CD1c-positive myeloid dendritic cell (primary cell): ENCODE data around the gene DDX5.

Experiments used
- DNase-seq: peaks from one replicate; pipeline ENCODE4 v3.0.0-alpha.2; 2016; ENCODE audit errors: extremely low spot score

The DDX5 gene

DNA sequence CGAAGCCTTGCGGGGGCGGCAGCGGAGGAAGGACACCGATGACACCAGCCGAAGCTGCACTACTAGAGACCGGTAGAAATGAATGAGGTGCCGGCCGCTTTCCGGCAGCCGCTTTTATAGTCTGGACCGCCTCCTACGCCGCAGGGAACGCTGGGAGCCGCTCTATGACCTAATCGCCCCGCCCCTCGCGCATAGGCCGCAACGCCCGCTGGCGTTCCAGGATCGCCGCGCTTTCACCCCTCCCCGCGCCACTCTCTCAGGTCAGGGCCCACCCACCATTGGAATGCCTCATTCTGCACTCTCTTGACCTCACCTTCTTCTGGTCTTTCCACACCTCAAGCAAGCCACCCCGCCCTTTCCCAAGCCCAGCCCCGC lies at the start of gene DDX5:
Gene DDX5, minus strand, starts transcription at position 89 of the 375 bp plus-strand sequence. CDS start 170 bp downstream, outside the sequence.
- peak; percentile 99 for DNase-seq

DNA sequence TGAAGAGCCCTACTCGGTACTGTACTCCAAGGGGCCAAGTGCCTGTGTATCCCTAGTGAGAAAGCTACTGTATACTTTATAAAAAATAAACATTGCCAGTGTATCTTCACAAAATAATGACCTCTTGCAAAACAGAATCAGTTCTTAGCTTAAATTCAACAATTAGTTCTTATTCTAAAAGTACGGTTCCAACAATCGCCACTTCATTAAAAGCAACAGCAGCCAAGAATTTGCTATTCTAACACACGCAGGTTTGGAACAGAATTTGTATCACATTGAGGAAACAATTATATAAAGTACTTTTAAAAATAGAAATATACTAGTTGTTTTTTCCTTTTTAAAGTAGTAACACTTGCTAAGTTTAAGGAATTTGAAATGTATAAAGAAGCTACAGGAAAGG lies 49.2 kb upstream of the DDX5 start:
- no peak for DNase-seq

DNA sequence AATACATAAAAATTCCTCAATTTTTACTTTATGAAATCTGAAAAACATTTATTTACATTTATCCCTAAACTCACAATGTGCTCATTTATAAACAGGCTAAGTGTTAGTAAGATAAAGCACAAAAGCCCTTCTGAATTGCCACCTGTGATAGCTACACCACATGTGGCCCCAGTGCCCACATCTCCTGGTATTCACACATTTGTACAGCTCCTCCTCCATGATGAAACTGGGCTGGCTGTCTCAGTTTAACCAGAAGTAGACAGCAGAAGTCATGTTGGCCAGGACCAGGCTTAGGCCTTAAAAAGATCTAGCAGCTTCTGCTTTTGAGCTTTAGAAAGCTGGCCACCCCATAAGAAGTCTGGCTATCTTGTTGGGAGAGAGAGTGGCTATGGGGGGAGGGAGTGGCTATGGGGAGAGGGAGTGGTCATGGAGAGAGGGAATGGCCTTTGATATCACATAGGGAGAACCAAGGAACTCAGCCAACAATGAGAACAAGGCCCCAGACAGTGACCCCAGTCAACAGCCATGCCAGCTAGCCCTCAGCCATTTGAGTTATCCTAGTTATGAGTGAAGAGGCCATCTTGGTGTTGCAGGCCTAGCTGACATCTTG lies 48.0 kb upstream of the DDX5 start:
- DNase-seq: no peak

DNA sequence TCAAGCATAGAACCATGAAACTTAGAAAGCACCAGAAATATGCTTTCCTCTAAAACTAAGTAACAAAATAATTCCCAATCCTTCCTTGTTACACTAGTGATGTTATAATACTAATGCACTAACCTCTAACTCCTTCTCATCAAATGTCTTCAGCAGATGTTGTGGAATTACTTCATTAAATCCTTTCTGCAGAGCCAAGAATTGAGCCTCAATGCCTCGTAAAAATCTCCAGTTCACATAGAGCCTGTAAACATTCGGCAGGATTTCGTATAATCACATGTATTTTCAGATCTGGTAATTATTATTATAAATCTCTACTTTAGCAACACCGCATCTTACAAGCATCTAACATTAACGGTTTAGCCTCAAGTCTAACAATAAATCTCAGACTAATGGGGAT lies 45.4 kb upstream of the DDX5 start:
- DNase-seq: no peak

DNA sequence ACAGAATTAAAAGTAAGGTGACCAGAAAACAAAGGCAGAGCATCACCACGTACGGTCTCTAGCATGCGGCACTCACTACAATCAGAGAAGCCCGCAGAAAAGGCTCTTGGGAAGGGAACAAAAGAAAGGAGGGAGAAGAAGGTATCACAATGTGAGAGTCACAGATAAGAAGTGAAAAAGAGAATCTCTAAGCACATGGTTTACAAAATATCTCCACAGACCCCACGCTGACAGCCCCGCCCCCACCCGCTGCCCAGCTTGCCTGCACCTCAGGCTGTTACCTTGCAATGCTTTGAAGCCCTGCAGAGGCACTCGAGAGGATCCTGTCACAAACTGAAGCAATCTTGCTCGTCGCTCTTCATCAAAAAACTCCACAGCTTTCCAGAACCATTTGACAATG lies 41.2 kb upstream of the DDX5 start:
- no peak for DNase-seq

DNA sequence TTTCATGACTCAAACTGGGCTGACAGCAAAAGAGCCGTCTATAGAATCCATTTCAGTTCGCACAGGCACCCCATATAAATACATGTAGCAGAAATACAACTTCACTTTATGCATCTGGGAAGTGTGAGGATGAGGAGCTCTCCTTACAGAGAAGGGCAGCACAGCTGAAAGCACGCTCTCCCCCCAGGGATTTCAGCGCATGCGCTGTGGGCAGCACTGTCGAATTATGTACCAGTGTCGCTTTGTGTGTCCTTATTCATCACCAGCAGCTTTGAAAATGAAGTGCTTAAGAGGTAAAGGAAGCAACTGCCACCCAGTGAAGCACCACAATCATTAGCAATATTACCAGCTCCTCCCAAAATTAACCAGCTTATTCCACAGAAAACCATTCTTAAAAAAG lies 40.6 kb upstream of the DDX5 start:
- no peak for DNase-seq

DNA sequence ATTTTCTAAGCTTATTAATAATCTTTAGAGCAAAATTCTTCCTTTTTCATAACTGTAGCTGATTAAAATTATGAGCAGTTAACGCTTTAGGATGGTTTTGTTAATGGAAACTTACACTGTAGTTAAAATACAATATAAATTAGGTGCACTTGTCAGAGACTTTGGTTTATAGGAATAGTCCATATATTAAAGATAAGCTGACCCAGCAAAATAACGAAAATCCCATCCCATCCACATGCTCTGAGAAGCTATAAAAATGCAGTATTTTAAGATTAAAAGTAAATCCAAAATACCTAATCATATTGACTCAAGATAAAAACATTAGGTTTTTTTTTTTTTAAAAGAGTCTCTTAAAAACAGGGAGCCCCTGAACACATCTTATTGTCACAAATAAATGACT lies 38.7 kb upstream of the DDX5 start:
- DNase-seq: no peak

DNA sequence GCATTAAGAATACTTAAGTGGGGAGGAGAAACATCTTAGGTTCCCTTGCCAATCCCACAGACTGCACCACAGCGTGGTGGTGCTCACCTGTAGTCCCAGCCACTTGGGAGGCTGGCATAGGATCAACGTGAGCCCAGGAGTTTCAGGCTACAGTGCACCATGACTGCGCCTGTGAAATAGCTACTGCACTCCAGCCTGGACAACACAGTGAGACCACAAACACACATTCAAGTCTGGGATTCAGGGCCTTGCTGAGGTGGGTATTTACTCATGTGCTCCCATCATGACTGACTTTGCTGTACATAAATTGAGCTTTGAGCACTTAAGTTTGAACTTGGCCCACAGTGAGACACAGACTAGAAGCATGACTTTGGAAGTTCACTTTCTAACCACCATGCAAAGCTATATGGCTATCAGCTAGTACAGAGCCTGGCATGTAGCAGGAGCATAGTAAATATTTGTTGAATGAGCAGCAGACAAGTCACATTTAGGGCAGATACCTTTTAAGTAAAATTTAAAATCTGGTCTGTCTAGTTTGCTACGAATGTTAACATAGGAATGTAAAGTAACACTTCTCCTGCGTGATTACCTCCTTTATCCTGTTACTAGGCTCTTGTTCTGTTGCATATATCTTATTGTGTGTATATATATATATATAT lies 34.2 kb upstream of the DDX5 start:
- DNase-seq: no peak

DNA sequence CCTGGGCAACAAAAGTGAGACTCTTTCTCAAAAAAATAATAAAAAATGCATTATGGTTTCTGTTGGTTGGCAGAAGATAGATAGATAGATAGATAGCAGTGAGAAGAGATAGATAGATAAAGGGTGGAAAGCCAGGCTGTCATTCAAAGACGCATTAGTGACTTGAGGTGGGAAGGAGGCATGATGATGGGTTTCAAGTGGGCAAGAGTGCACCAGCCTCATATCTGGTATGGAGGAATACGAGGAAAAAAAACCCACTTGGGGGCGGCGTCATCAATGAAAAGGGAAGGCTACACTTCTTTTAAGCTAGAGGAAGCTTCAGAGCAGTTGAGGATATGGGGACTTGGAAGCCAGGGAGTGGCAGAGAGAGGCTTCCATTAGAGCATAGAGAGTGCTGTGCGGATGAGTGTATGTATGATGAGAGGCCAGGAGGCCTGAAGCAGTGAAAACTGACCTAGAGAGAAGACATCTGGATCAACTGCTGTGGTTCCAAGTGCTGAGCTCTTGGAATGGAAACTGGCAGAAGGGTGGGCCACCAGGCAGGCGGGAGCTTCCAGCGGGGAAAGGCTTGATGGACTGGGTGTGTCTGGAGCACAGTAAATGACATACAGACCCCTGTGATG lies 32.5 kb upstream of the DDX5 start:
- DNase-seq: no peak

DNA sequence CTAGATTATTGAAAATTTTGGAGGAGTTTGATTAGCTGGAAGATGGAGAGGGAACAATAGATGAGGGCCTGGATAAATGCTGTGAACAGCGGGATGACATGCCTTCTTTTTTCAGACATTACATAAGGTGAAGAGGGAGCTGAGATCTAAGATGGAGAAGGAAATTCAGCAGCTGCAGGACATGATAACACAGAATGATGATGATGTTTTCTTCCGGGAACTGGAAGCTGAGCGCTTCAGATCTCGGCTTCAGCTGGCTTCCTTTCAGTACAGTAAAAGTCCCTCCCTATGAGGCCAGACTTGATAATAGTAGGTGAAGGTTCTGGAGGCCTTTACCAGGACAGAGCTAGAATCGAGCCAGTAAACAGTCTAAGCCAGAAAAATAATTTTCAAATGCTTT lies 31.4 kb upstream of the DDX5 start:
- DNase-seq: no peak

DNA sequence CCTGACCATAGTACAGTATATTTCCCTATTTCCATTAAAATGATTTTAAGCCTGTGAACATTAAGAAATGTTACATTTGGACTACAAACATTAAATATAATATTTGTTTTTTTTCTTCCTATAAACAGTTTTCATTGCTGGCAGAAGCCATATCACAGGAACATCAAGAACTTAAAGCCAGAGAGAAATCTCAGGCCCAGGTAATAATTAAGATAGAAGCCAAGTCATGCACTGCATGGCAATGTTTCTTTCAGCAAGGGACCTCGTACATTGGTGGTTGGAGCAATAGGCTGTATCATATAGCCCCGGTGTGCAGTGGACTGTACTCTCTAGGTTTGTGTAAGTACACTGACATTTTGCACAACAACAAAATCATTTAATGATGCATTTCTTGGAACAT lies 30.8 kb upstream of the DDX5 start:
- DNase-seq: no peak

DNA sequence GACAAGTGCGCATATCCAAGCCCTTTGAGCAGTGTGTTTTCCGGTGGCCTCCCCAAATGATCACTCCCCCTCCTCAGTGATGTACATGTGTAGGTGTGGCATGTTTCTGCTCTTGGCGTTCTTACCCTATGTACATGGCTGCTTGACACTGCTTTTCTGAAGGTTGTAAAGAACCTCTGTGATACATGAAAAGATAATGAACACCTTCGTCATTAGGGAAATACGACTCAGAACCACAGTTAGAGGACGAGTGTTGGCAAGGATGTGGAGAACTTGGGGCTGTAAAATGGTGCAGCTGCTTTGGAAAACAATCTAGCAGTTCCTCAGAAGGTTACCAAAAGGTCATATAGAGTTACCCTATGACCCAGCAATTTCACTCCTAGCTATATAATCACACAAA lies 29.3 kb upstream of the DDX5 start:
- no peak for DNase-seq

DNA sequence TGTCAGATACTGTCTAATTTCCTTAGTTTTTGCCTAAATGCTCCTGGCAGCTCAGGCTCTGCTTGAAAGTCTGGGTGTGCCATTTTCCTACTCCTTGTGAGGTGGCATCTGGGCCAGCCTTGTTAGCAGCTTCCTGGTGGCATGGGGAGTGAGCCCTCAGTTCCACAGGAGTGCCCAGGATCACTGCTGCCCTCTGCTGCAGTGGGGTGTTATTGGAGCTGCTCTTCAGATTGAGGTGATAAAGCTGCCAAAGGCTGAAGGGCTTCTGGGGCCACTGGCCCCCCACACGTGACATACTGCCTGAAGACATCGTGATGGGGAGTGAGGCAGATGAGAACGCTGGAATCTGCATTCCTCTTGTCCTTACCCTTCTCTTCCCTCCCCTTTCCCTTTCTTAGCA lies 28.1 kb upstream of the DDX5 start:
- no peak for DNase-seq

DNA sequence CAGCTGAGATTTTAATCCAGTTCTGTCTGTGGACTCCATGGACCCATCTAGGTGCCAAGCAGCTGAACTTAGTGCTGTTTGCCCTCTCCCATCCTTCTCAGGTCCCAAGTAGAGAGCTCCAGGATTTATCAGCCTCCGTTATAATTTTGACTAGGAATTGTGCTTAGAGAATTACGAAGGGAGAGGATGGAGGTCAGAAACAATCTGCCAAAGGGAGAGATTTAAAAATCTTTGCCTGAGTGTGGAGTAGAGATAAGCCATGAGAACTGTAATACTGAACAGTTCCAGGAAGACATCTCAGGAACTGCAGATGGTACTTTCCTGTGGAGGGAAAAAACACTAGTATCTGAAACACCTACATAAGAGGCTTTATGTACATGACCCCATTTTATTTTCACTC lies 27.7 kb upstream of the DDX5 start:
- DNase-seq: no peak

DNA sequence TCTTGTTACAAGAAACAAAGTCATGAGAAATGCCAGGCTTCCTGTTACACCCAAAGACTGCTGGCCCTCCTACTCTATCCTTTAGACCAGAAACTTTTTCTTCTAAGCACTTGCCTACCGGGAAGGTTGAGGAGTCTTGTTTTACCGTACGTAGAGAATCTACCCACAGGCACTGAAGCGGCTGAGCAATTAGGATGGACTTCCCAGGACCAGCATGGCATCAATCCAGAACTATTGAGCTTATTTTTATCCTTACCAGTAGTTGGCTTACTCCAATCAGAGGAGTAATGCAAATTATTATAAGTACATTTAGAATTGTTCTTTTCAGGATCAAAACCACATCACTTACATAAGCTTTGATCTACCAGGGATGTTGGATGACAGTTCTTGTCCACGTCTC lies 26.3 kb upstream of the DDX5 start:
- no peak for DNase-seq

DNA sequence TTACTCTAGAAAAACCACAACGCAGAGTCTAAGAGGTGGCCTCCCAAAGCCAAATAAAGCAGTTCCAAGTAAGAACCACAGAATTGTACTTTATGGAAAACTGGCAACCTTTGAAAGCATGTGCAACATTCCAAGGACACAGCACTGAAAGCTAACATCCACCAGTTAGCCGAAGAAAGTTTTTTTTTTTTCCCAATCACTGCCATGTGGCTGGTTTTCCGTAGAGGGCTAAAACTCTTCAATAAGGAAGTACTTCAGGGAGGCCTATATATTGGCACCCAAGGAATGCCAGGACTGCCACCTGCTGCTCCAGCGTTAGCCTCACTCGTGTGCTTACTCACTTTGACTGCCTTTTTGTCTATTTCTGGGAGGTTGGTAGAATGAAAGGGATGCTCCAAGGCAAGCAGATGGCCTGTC lies 25.9 kb upstream of the DDX5 start:
- DNase-seq: no peak

DNA sequence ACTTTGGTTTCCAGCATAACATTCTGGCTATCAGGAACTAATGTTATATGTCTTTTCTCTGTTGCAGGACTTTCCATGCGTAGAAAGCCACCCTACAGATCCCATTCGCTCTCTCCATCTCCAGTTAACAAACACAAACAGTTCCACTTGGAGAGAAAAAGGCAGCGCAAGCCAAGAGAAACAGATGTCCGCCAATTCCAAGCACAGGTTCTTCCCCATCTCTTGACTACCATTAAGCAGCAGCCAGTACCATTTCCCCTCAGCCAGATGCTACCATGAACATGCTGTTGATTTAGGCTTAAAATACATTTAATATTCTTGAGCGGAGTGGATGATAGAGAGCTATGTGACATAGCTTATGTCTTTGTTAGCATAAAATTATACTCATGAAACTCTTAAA lies 23.1 kb upstream of the DDX5 start:
- DNase-seq: no peak

DNA sequence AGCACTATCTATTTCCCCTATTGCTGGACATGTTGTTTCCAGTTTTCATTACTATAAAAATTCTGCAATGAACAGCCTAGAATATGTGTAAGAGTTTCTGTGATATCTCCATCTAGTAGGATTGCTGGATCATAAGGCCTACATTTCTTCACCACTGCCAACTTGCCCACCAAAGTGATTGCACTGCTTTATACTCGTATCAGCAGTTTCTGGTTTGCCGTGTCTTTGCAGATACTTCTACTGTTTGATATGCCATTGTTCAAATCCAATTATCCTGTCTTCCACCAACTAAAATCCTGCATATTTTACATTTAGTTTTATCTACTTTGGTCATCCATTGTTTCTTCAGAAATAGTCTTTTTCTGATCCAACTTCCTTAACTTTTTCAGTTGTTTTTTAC lies 21.8 kb upstream of the DDX5 start:
- no peak for DNase-seq

DNA sequence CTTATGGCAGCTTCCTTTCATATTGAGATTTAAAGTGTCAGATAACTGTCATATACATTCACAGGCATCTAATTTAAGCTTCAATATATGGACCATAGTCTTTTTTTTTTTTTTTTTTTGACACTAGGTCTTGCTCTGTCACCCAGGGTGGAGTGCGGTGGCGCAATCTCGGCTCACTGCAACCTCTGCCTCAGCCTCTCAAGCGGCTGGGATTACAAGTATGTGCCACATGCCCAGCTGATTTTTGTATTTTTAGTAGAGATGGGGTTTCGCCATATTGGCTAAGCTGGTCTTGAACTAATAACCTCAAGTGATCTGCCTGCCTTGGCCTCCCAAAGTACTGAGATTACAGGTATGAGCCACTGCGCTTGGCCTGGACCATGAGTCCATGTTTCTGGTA lies 14.3 kb upstream of the DDX5 start:
- no peak for DNase-seq

DNA sequence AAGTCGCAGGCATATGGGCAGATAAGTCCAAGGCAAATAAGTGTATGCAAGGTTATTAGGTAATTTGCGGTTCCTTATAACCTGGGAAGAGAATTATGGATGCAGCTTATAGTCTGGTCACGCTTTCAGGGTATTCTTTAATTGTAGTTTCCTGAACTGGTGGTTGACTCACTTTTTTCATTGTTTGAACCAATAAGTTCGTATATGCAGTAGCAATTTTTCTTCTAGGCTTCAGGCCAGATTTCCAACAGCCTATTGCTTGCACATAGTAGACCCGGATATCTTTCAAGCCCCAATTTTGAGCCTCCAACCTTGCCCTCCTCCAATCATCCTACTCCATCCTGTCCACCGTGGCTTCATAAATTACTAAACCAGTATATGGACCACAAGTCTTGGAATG lies 13.5 kb upstream of the DDX5 start:
- no peak for DNase-seq

DNA sequence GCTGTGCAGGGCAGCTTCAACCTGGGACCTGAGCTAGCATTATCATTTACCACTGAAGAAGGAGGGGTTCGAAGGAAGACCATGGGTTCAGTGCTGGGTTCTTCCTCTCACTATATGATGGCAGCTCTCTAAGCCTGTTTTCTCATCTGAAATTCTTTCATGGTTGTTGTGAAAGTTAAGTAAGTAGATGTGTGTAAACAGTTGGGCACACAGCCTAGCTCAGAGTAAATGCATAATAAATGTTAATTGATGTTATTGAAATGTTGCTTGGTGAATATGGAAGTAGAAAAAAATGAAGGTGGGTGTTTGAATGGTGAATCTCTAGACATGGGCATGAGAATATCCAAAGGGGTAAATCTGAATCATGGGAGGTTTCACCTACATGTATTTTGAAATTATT lies 9.7 kb upstream of the DDX5 start:
- no peak for DNase-seq

DNA sequence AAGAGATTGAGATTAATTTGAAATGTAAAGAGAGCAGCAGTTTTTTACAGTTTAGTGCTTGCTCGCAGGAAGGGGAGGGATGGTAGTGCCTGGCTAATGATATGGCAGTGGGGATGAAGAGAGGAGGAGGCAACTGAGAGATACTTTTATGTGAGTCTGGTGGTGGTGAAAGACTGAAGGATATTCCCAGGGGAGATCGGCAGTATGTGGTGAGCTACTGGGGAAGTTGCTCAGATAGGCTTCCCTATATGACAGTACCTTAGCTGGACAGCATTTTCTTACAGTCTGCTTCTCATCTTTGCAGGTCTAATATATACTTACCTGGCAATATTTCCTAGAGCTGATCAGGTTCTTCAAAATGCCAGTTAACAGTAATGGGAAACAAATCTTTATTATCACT lies 9.3 kb upstream of the DDX5 start:
- no peak for DNase-seq

DNA sequence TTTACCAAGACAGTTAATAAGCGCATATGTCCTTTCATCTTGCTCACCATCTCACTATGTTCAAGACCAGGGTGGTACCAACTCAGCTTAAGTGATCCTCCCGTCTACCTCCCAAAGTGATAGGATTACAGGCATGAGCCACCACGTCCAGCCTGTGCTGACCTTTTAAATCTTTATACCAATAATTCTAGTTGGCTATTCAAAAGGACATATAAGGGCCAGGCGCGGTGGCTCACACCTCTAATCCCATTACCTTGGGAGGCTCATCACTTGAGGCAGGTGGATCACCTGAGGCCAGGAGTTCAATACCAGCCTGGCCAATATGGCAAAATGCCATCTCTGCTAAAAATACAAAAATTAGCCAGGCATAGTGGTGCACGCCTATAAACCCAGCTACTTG lies 3.1 kb upstream of the DDX5 start:
- no peak for DNase-seq

DNA sequence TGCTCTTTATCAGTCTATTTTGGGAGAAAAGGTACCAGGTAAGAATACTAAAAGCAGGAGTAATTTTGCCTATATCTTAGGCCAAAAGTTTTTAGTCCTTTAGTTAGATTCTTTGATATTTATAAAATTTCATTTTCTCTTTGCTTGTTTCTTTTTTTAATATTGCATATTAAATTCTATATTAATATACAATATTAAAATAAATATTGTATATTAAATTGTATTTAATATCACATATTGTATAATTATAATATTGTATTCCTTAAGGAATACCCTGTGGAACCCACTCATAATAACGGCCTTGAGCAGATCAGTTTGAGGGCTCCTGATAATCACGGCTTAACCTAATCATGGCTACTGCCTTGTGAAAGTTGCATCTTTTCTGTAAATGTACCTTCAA lies 2.6 kb upstream of the DDX5 start:
- no peak for DNase-seq
